Stimulated activated CD4-positive, alpha-beta T cell treated with anti-CD3 and anti-CD28 coated beads, Interleukin-2, amount 100 ng/mL, for 24 hours (primary cell): ENCODE measurements around the gene FPR2.

ENCODE experiments used
- DNase-seq, 2 donors: peaks; one replicate each; pipeline ENCODE4 v3.0.0-alpha.2; 2020

FPR2 gene

GRCh38 chr19:51807925-51808324 is 46.9 kb downstream of the FPR2 start:
- DNase-seq: no peak

- DNase-seq: no peak
Measured at GRCh38 chr19:51808333-51808986, 47.5 kb downstream of the FPR2 start.

DNA sequence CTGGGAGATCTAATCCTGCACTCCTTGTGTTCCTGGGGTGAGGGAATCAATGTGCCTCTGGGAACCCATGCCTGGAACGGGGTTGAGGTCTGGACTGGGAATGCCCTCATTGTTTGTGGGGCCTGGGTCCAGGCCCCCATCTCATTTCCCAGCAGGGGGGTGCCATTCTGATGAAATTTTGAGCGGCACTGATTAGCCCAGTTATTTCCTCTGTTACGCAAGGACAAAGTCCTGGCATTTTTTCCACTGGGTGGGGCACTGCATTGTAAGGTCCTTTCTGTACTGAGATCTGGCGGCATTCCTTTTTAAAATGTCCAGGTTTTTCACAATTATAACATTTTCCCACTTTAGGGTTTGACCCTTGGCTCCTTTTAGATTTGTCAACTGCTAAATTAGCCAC is 48.8 kb downstream of the FPR2 start:
- no peak for DNase-seq

DNA sequence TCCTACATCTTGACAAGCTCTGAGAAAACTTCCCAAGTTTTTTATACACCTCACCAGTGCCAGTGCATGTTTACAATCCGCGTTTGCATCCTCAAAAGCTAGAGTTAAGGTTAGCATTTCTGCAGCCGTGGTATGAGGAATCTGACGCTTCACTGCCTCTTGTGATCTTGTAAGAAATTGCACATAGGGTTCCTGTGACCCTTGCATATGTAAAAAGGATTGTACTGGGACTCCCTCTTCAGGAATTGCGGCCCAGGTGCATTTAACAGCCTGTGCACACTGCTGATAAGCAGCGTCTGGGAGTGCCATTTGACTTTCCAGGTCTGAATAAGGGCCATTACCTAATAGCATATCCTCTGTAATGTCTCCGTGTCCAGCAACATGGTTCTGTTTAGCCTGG is 49.2 kb downstream of the FPR2 start:
- no peak for DNase-seq

GRCh38 chr19:51811344-51811743 is 50.4 kb downstream of the FPR2 start:
- no peak for DNase-seq

DNA sequence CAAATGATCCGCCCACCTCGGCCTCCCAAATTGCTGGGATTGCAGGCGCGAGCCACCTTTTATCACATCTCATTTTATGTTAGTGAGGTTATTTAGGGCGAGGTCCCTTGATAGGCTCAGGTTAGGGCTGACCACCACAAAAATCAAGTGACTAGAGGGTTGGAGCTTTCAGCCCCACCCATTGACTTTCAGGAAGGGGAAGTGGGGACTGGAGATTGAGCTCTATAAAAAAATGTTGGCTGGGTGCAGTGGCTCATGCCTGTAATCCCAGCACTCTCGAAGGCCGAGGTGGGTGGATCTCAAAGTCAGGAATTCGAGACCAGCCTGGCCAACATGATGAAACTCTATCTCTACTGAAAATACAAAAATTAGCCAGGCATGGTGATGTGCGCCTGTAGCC is 54.1 kb downstream of the FPR2 start:
- DNase-seq: no peak

DNA sequence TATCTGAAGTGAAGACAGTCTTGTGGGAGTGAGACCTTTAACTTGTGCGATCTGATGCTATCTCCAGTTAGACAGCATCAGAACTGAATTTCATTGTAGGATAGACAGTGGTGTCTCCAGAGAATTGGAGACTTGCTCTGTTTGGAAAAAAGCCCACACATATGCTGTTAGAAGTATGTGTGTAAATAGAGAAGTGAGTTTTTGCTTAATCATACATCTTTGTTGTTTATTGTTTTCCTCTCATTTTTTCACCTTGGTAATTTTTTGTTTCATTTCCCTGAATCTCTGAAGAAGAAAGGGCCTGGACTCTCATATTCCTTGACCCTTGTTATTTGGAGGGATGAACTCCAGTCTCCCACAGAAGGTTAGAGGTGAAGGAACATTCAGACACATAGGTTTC is 55.7 kb downstream of the FPR2 start:
- DNase-seq: no peak

DNA sequence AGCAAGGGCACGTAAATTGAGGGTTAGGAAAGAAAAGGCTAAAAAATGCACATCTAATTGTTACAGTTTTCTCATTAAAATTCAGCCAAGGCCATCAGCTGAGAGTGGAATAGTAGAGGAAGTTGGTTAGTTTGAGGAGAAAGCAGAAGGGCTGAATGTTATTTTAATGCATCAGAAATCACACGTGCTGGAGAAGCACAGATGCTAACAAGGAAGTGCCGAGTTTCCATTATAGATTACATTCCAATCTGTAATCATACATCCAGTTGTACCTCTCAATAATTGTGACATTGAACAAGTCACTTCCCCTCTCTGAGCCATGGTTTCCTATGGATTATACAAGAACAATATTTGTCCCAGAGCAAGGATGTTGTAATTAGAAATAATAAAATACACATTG is 59.0 kb downstream of the FPR2 start:
- DNase-seq: no peak
